WTC11 (cell line): ENCODE data around the gene OR6C2. TPM values are rescaled to one million over a fixed set of nuclear protein-coding genes. Genes with fewer than 3 reads are reported as not detected.
A peak's percentile ranks its signal among the peaks of the same experiment; 100 is the strongest.
"Not testable (repeated sequence)": the region's sequence is repeated elsewhere in the genome, so short reads cannot be mapped to it uniquely, and the experiment has no call there.

Experiments used
- ATAC-seq: fragments of 200-7000 bp; cut with Tn5 transposase; 2 replicates; pipeline ENCODE4 v1.10.0; 2021; ENCODE audit warnings: mild to moderate bottlenecking, moderate library complexity
- CTCF ChIA-PET: fragments of 300-600 bp; sonication (Branson Sonifier 250); formaldehyde crosslinking; loops from one replicate; lab custom pipeline; 2021; ENCODE audit warnings: antibody characterized with exemption; lab: Charles Lee
- POLR2A ChIA-PET: fragments of 350-600 bp; sonication (Branson Sonifier 250); formaldehyde crosslinking; loops from one replicate; lab custom pipeline; 2021; ENCODE audit warnings: antibody characterized with exemption; lab: Charles Lee
- DNase-seq: peaks from one replicate; pipeline ENCODE4 v3.0.0; 2021; ENCODE audit warnings: low spot score
- H3K27ac Mint-ChIP-seq: 2 replicates; pipeline ENCODE4 v1.8.0; 2021; ENCODE audit warnings: mixed read lengths
- H3K27me3 Mint-ChIP-seq: 2 replicates; pipeline ENCODE4 v1.8.0; 2021; ENCODE audit warnings: low read depth, mild to moderate bottlenecking, moderate library complexity, mixed read lengths
- H3K36me3 Mint-ChIP-seq: 2 replicates; pipeline ENCODE4 v1.8.0; 2021; ENCODE audit warnings: mixed read lengths
- H3K4me1 Mint-ChIP-seq: 2 replicates; pipeline ENCODE4 v1.8.0; 2022; ENCODE audit warnings: mixed read lengths
- H3K4me3 Mint-ChIP-seq: 2 replicates; pipeline ENCODE4 v1.8.0; 2021; ENCODE audit warnings: mild to moderate bottlenecking, moderate library complexity, mixed read lengths
- H3K9me3 Mint-ChIP-seq: 2 replicates; pipeline ENCODE4 v1.8.0; 2021; ENCODE audit warnings: mixed read lengths
- ATF2 ChIP-seq: sonication (generic); formaldehyde crosslinking; IDR thresholded peaks from 2 replicates; pipeline ENCODE4 v1.8.1; 2022; ENCODE audit warnings: low read depth, missing genetic modification reagents, borderline replicate concordance
- CDX4 ChIP-seq: fragments of 250-450 bp; sonication (Bioruptor Pico); IDR thresholded peaks from 2 replicates; pipeline ENCODE4 v1.9.0; 2021; ENCODE audit warnings: moderate library complexity, mild to moderate bottlenecking, inconsistent platforms, borderline replicate concordance
- CTCF ChIP-seq: fragments of 200-600 bp; IDR thresholded peaks from 2 replicates; pipeline ENCODE4 v1.8.0; 2022; ENCODE audit warnings: antibody characterized with exemption
- E2F4 ChIP-seq: sonication (generic); formaldehyde crosslinking; IDR thresholded peaks from 2 replicates; pipeline ENCODE4 v1.8.1; 2022; ENCODE audit warnings: low read depth, mild to moderate bottlenecking, moderate library complexity, missing genetic modification reagents, borderline replicate concordance
- GRHL2 ChIP-seq: fragments of 250-450 bp; sonication (Bioruptor Pico); IDR thresholded peaks from 2 replicates; pipeline ENCODE4 v1.8.0; 2022; ENCODE audit warnings: mild to moderate bottlenecking, moderate library complexity; ENCODE audit not compliant: insufficient replicate concordance, severe bottlenecking
- HMGA2 ChIP-seq: fragments of 250-450 bp; sonication (Bioruptor Pico); IDR thresholded peaks from 2 replicates; pipeline ENCODE4 v1.4.0; 2021; ENCODE audit warnings: mild to moderate bottlenecking, moderate library complexity
- HMGXB4 ChIP-seq: sonication (generic); formaldehyde crosslinking; IDR thresholded peaks from 2 replicates; pipeline ENCODE4 v1.8.1; 2023; ENCODE audit warnings: mild to moderate bottlenecking, moderate library complexity, missing genetic modification reagents
- IRF2 ChIP-seq: sonication (generic); formaldehyde crosslinking; IDR thresholded peaks from 2 replicates; pipeline ENCODE4 v1.8.0; 2022; ENCODE audit warnings: low read depth, missing genetic modification reagents, borderline replicate concordance
- MYBL2 ChIP-seq: sonication (generic); formaldehyde crosslinking; IDR thresholded peaks from 2 replicates; pipeline ENCODE4 v1.8.1; 2023; ENCODE audit warnings: mild to moderate bottlenecking, moderate library complexity, missing genetic modification reagents
- ZNF219 ChIP-seq: sonication (generic); formaldehyde crosslinking; IDR thresholded peaks from 2 replicates; pipeline ENCODE4 v1.8.0; 2023; ENCODE audit warnings: missing genetic modification reagents, mild to moderate bottlenecking, borderline replicate concordance
- ZNF281 ChIP-seq: sonication (generic); formaldehyde crosslinking; IDR thresholded peaks from 2 replicates; pipeline ENCODE4 v1.8.0; 2023; ENCODE audit warnings: mild to moderate bottlenecking, missing genetic modification reagents
- total RNA-seq: library from RNA; stranded (reverse); gene quantifications from 3 replicates; pipeline ENCODE4 v1.2.3, GENCODE V29; 2021

OR6C2 gene
- total RNA-seq, 1 experiment from 2014 or later, result not detected

GRCh38 chr12:55472264-55472663 is 28.4 kb downstream of the OR6C2 start (continued):
- no peak for TF ChIP-seq CTCF

- H3K27me3 Mint-ChIP-seq, H3K27ac Mint-ChIP-seq, H3K4me3 Mint-ChIP-seq, DNase-seq, POLR2A ChIA-PET, CTCF ChIA-PET, H3K36me3 Mint-ChIP-seq, ATAC-seq: not testable (repeated sequence)
- Mint-ChIP-seq H3K9me3 (peaks cover 12% of the 10 kb centered on the region), H3K4me1 (peaks cover 12% of the 10 kb centered on the region)
These were observed 35.3 kb downstream of the OR6C2 start for GRCh38 chr12:55479136-55479535.

GRCh38 chr12:55484284-55484683 is 40.4 kb downstream of the OR6C2 start:
- POLR2A ChIA-PET, CTCF ChIA-PET, H3K36me3 Mint-ChIP-seq, H3K27me3 Mint-ChIP-seq, ATAC-seq: not testable (repeated sequence)
- Mint-ChIP-seq H3K27ac (peak overlapping the region; percentile 88; the same call in 1 of the 2 replicates), H3K9me3 (peaks cover 15% of the 10 kb centered on the region), H3K4me1 (peaks cover 12% of the 10 kb centered on the region), H3K4me3 (peak overlapping the region; percentile 73)
- DNase-seq, result peak; percentile 69

- H3K27me3 Mint-ChIP-seq, result no peaks in the 10 kb centered on the region; the same call in 1 of the 2 replicates
- POLR2A ChIA-PET, result no interaction called here
- no peaks in the 10 kb centered on the region for H3K4me1 Mint-ChIP-seq
- no peak within 1 kb of the TSS for H3K27ac Mint-ChIP-seq
- H3K4me3 Mint-ChIP-seq, result no peak within 1 kb of the TSS
- TF ChIP-seq IRF2 (no peak), ZNF281 (CRISPR knock-in tag) (no peak), CDX4 (CRISPR knock-in tag) (no peak), HMGXB4 (CRISPR knock-in tag) (no peak), ATF2 (CRISPR knock-in tag) (no peak), E2F4 (CRISPR knock-in tag) (no peak), HMGA2 (CRISPR knock-in tag) (no peak), ZNF219 (CRISPR knock-in tag) (no peak), MYBL2 (no peak), GRHL2 (no peak)
- TF ChIP-seq, all 79 proteins: peak for 0
- ATAC-seq (no peak), DNase-seq (no peak)
- CTCF ChIA-PET, result no interaction called here
- Mint-ChIP-seq H3K9me3 (no peaks in the 10 kb centered on the region; the same call in 1 of the 2 replicates), H3K36me3 (no peaks in the 10 kb centered on the region)
These were observed 48.2 kb downstream of the OR6C2 start, which contains the start of gene OR6C68 for GRCh38 chr12:55492078-55492477. Gene OR6C68 (plus strand): TSS chr12:55492378. CDS start chr12:55492378, 0 bp downstream.
